Endothelial cell of umbilical vein (primary cell): ENCODE measurements around the gene CHEK2.

ENCODE experiments used
- EZH2 ChIP-seq: IDR thresholded peaks from 2 replicates; pipeline ENCODE4 v1.6.1; 2012; ENCODE audit warnings: borderline replicate concordance, low read depth, mild to moderate bottlenecking, moderate library complexity, low read length, inconsistent platforms; ENCODE audit not compliant: severe bottlenecking
- FOS ChIP-seq: IDR thresholded peaks from 2 replicates; pipeline ENCODE4 v1.6.1; 2011; ENCODE audit warnings: mild to moderate bottlenecking, low read length, moderate library complexity, borderline replicate concordance; ENCODE audit not compliant: insufficient read depth
- GATA2 ChIP-seq: IDR thresholded peaks from 2 replicates; pipeline ENCODE4 v1.7.0; 2011; ENCODE audit warnings: low read depth, mild to moderate bottlenecking, moderate library complexity, mixed read lengths, low read length; ENCODE audit not compliant: insufficient read length, insufficient read depth
- MYC ChIP-seq: IDR thresholded peaks from one replicate; pipeline ENCODE4 v1.6.1; 2011; ENCODE audit warnings: mild to moderate bottlenecking, low read depth, low read length
- POLR2A ChIP-seq: IDR thresholded peaks from 2 replicates; pipeline ENCODE4 v1.6.1; 2012; ENCODE audit warnings: low read depth, mild to moderate bottlenecking, control low read depth, low read length
- POLR2AphosphoS5 ChIP-seq: IDR thresholded peaks from 2 replicates; pipeline ENCODE4 v1.6.1; 2012; ENCODE audit warnings: low read depth, mild to moderate bottlenecking, control low read depth, low read length, moderate library complexity; ENCODE audit not compliant: insufficient read depth
- TF ChIP-seq, protein P1 (sequence below), 2 donors: IDR thresholded peaks; 1 replicate in 1 of 2; 2 replicates in 1 of 2; pipeline ENCODE4 v1.5.1; 2011; ENCODE audit warnings: low read length in 2 of 2, mild to moderate bottlenecking in 2 of 2, moderate library complexity in 2 of 2, control low read depth in 1 of 2, inconsistent platforms in 1 of 2, low read depth in 1 of 2; ENCODE audit not compliant: insufficient read depth in 1 of 2; ENCODE audit errors: extremely low read depth in 1 of 2
- TF ChIP-seq, protein P2 (sequence below): IDR thresholded peaks from 2 replicates; pipeline ENCODE4 v1.6.1; 2011; ENCODE audit not compliant: insufficient read depth, insufficient read length

DNA sequence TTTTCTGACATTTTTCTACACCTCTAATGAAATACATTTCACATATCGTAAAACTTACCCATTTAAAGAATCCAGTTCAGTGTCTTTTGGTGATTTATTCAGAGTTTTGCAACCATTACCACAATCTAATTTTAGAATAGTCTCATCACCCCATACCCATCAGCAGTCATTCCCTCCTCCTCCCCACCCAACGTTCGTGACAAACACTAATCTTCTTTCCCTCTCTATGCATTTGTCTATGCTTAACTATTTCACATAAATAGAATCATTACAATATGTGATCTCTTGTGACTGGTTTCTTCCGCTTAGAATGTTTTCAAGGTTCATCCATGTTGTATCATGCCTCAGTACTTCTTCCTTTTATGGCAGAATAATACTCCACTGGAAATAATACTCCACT, 71.5 kb downstream of the CHEK2 start:
- TF ChIP-seq, protein P1, sequence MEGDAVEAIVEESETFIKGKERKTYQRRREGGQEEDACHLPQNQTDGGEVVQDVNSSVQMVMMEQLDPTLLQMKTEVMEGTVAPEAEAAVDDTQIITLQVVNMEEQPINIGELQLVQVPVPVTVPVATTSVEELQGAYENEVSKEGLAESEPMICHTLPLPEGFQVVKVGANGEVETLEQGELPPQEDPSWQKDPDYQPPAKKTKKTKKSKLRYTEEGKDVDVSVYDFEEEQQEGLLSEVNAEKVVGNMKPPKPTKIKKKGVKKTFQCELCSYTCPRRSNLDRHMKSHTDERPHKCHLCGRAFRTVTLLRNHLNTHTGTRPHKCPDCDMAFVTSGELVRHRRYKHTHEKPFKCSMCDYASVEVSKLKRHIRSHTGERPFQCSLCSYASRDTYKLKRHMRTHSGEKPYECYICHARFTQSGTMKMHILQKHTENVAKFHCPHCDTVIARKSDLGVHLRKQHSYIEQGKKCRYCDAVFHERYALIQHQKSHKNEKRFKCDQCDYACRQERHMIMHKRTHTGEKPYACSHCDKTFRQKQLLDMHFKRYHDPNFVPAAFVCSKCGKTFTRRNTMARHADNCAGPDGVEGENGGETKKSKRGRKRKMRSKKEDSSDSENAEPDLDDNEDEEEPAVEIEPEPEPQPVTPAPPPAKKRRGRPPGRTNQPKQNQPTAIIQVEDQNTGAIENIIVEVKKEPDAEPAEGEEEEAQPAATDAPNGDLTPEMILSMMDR (IDR thresholded peaks at IDR 0.05; ENCODE audit: extremely low read depth in 1 of 2, insufficient read depth in 1 of 2, low read depth in 1 of 2, low read length in 2 of 2), result no peak
- TF ChIP-seq POLR2A, result no peak
- TF ChIP-seq EZH2, result no peak
- TF ChIP-seq POLR2AphosphoS5, result no peak
- TF ChIP-seq MYC, result no peak
- TF ChIP-seq, protein P2, sequence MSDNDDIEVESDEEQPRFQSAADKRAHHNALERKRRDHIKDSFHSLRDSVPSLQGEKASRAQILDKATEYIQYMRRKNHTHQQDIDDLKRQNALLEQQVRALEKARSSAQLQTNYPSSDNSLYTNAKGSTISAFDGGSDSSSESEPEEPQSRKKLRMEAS, result no peak
- no peak for TF ChIP-seq GATA2
- no peak for TF ChIP-seq FOS
